HepG2 (cell line): ENCODE results near the gene SLC25A20. TPM values are rescaled to one million over a fixed set of nuclear protein-coding genes. Genes with fewer than 3 reads are reported as not detected.

ENCODE experiments used
- ARHGAP35 ChIP-seq: sonication (generic); formaldehyde crosslinking; IDR thresholded peaks from 2 replicates; pipeline ENCODE4 v1.9.0; 2022; ENCODE audit warnings: mild to moderate bottlenecking, inconsistent platforms, moderate library complexity, missing genetic modification reagents, borderline replicate concordance
- BATF2 ChIP-seq: sonication (generic); formaldehyde crosslinking; IDR thresholded peaks from 2 replicates; pipeline ENCODE4 v1.8.0; 2022; ENCODE audit warnings: mild to moderate bottlenecking, missing genetic modification reagents, moderate library complexity
- EP300 ChIP-seq, 3 experiments: sonication (generic) in 1 of 3; formaldehyde crosslinking in 1 of 3; IDR thresholded peaks; 2 replicates each; pipeline versions ENCODE4 v1.5.1 to v1.6.1; 2011 to 2020; ENCODE audit warnings: low read depth in 2 of 3, low read length in 2 of 3, borderline replicate concordance in 1 of 3, improper control_type of control experiment in 1 of 3, mild to moderate bottlenecking in 1 of 3, missing genetic modification reagents in 1 of 3, moderate library complexity in 1 of 3
- GATAD2A ChIP-seq: IDR thresholded peaks from 2 replicates; pipeline ENCODE4 v1.6.1; 2016
- IKZF4 ChIP-seq: sonication (generic); formaldehyde crosslinking; IDR thresholded peaks from 2 replicates; pipeline ENCODE4 v1.5.1; 2020; ENCODE audit warnings: borderline replicate concordance, mild to moderate bottlenecking, low read depth, missing genetic modification reagents; ENCODE audit errors: not compliant biosample characterization
- PHF21A ChIP-seq: sonication (generic); formaldehyde crosslinking; IDR thresholded peaks from 2 replicates; pipeline ENCODE4 v1.5.0; 2020; ENCODE audit warnings: mild to moderate bottlenecking, missing genetic modification reagents
- PLRG1 ChIP-seq: fragments of 450-650 bp; conservative IDR thresholded peaks from 2 replicates; pipeline ENCODE4 v1.6.1; 2016
- SNAPC4 ChIP-seq: sonication (generic); formaldehyde crosslinking; IDR thresholded peaks from 2 replicates; pipeline ENCODE4 v1.4.0; 2020; ENCODE audit warnings: mild to moderate bottlenecking, missing genetic modification reagents
- TARDBP ChIP-seq: sonication (generic); formaldehyde crosslinking; IDR thresholded peaks from 2 replicates; pipeline ENCODE4 v1.8.0; 2022; ENCODE audit warnings: mild to moderate bottlenecking, missing genetic modification reagents
- YEATS2 ChIP-seq: sonication (generic); formaldehyde crosslinking; IDR thresholded peaks from 2 replicates; pipeline ENCODE4 v1.4.0; 2020; ENCODE audit warnings: missing genetic modification reagents, borderline replicate concordance
- ZNF101 ChIP-seq: sonication (generic); formaldehyde crosslinking; IDR thresholded peaks from 2 replicates; pipeline ENCODE4 v1.4.0; 2020; ENCODE audit warnings: mild to moderate bottlenecking, low read depth, missing genetic modification reagents, borderline replicate concordance
- ZNF12 ChIP-seq: sonication (generic); formaldehyde crosslinking; IDR thresholded peaks from 2 replicates; pipeline ENCODE4 v1.5.0; 2020; ENCODE audit warnings: missing genetic modification reagents
- ZNF574 ChIP-seq: sonication (generic); formaldehyde crosslinking; IDR thresholded peaks from 2 replicates; pipeline ENCODE4 v1.4.0; 2020; ENCODE audit warnings: missing genetic modification reagents
- ZNF710 ChIP-seq: sonication (generic); formaldehyde crosslinking; IDR thresholded peaks from 2 replicates; pipeline ENCODE4 v1.5.0; 2020; ENCODE audit warnings: mild to moderate bottlenecking, missing genetic modification reagents, borderline replicate concordance
- ZNF713 ChIP-seq: sonication (generic); formaldehyde crosslinking; IDR thresholded peaks from 2 replicates; pipeline ENCODE4 v1.4.0; 2020; ENCODE audit warnings: mild to moderate bottlenecking, missing genetic modification reagents
- ZZZ3 ChIP-seq: sonication (generic); formaldehyde crosslinking; IDR thresholded peaks from 2 replicates; pipeline ENCODE4 v1.4.0; 2020; ENCODE audit warnings: missing genetic modification reagents, mild to moderate bottlenecking, borderline replicate concordance
- polyA plus RNA-seq, 8 experiments: library from polyadenylated mRNA; depleted of rRNA in 3 of 8; stranded (reverse) in 7 of 8; unstranded in 1 of 8; fragments of >200 nt; fragmentation: Illumina TruSeq in 4 of 8; extraction: Trizol in 4 of 8; gene quantifications; 2 replicates each; pipeline versions ENCODE4 v1.2.1 to v1.2.3, GENCODE V29; 2011 to 2016; ENCODE audit warnings: low read depth in 4 of 8, missing spikeins in 1 of 8, mixed read lengths in 1 of 8; ENCODE audit not compliant: insufficient read depth in 1 of 8
- total RNA-seq, 5 experiments: library from RNA; depleted of rRNA; stranded (reverse); fragments of >200 nt; fragmentation: Illumina TruSeq; extraction: Trizol; gene quantifications; 2 replicates each; pipeline ENCODE4 v1.2.3, GENCODE V29; 2016; ENCODE audit warnings: low read depth in 1 of 5

SLC25A20 gene
- total and polyA plus RNA-seq, 2 of the 13 experiments (the other 11 are each of a cell fraction or from before 2014, with no cell fraction given) = 21.1 to 26.6 TPM

- TF ChIP-seq ZNF574 (CRISPR knock-in tag) = 0 out of 2 replicates have a peak, but pooled peaks have one; percentile 21
- TF ChIP-seq PLRG1 = no peak
- no peak for TF ChIP-seq ZNF12 (CRISPR knock-in tag)
- no peak for TF ChIP-seq IKZF4 (CRISPR knock-in tag)
- no peak for TF ChIP-seq BATF2 (CRISPR knock-in tag)
- no peak for TF ChIP-seq ZZZ3 (CRISPR knock-in tag)
- 0 out of 2 replicates have a peak, but pooled peaks have one; percentile 45 for TF ChIP-seq PHF21A (CRISPR knock-in tag)
- TF ChIP-seq YEATS2 = peak; percentile 27; the same call in 1 of the 2 replicates
- TF ChIP-seq ZNF101 = no peak
- TF ChIP-seq GATAD2A (CRISPR knock-in tag) = peak; percentile 26; the same call in 1 of the 2 replicates
- no peak for TF ChIP-seq ZNF713 (CRISPR knock-in tag)
- TF ChIP-seq TARDBP (CRISPR knock-in tag) = peak; percentile 48; the same call in 1 of the 2 replicates
- peak; percentile 48; the same call in 1 of the 2 replicates for TF ChIP-seq ZNF710
- peak; percentile 32; the same call in 1 of the 2 replicates for TF ChIP-seq SNAPC4 (CRISPR knock-in tag)
- TF ChIP-seq ARHGAP35 = no peak
- 0 out of 4 replicates have a peak, but pooled peaks of 1 of the 2 experiments have one; percentile 25 for TF ChIP-seq EP300 (IDR thresholded peaks at IDR 0.05; ENCODE audit: low read depth in 2 of 2, low read length in 2 of 2)
- TF ChIP-seq EP300 (CRISPR knock-in tag; IDR thresholded peaks at IDR 0.05; ENCODE audit: borderline replicate concordance) = no peak
These were observed 42.8 kb downstream of the SLC25A20 start (continued) for GRCh38 chr3:48855681-48856447.
